HepG2 (cell line): ENCODE results near the gene DUS1L. TPM values are rescaled to one million over a fixed set of nuclear protein-coding genes. Genes with fewer than 3 reads are reported as not detected.

ENCODE experiments used
- CREM ChIP-seq, 2 experiments: sonication (generic) in 1 of 2; formaldehyde crosslinking in 1 of 2; IDR thresholded peaks; 2 replicates each; pipeline versions ENCODE4 v1.4.0 to v1.6.1; 2016 to 2020; ENCODE audit warnings: antibody characterized with exemption in 1 of 2, mild to moderate bottlenecking in 1 of 2, missing genetic modification reagents in 1 of 2
- FIP1L1 ChIP-seq: fragments of 200-400 bp; formaldehyde crosslinking; IDR thresholded peaks from 2 replicates; pipeline ENCODE4 v1.6.1; 2018; ENCODE audit warnings: low read depth, mild to moderate bottlenecking, low read length, moderate library complexity, borderline replicate concordance; ENCODE audit not compliant: insufficient read depth
- FOXK1 ChIP-seq: sonication (generic); formaldehyde crosslinking; IDR thresholded peaks from 2 replicates; pipeline ENCODE4 v1.4.0; 2020; ENCODE audit warnings: low read depth, missing genetic modification reagents, borderline replicate concordance
- GABPA ChIP-seq, 2 experiments: IDR thresholded peaks; 2 replicates each; pipeline ENCODE4 v1.6.1; 2011 to 2016; ENCODE audit warnings: low read depth in 2 of 2, low read length in 1 of 2, missing biosample characterization in 1 of 2, missing genetic modification characterization in 1 of 2
- GLI4 ChIP-seq: sonication (generic); formaldehyde crosslinking; IDR thresholded peaks from 2 replicates; pipeline ENCODE4 v1.5.1; 2020; ENCODE audit warnings: missing genetic modification reagents, mild to moderate bottlenecking, moderate library complexity, borderline replicate concordance
- IRF9 ChIP-seq: sonication (generic); formaldehyde crosslinking; IDR thresholded peaks from 2 replicates; pipeline ENCODE4 v1.8.0; 2022; ENCODE audit warnings: missing genetic modification reagents, mild to moderate bottlenecking, borderline replicate concordance
- JUND ChIP-seq: sonication (generic); formaldehyde crosslinking; IDR thresholded peaks from 2 replicates; pipeline ENCODE4 v1.8.0; 2022; ENCODE audit warnings: mild to moderate bottlenecking, missing genetic modification reagents
- PAXIP1 ChIP-seq: sonication (generic); formaldehyde crosslinking; conservative IDR thresholded peaks from 2 replicates; pipeline ENCODE4 v1.4.0; 2020; ENCODE audit warnings: mild to moderate bottlenecking, missing genetic modification reagents, moderate library complexity
- PCBP1 ChIP-seq: fragments of 200-400 bp; formaldehyde crosslinking; IDR thresholded peaks from 2 replicates; pipeline ENCODE4 v1.6.1; 2017; ENCODE audit warnings: mild to moderate bottlenecking, low read depth, low read length, borderline replicate concordance
- PRMT3 ChIP-seq: sonication (generic); formaldehyde crosslinking; IDR thresholded peaks from 2 replicates; pipeline ENCODE4 v1.8.1; 2022; ENCODE audit warnings: low read depth, mild to moderate bottlenecking, moderate library complexity, missing genetic modification reagents, borderline replicate concordance
- TEAD2 ChIP-seq: sonication (generic); formaldehyde crosslinking; IDR thresholded peaks from 2 replicates; pipeline ENCODE4 v1.9.0; 2021; ENCODE audit warnings: missing genetic modification reagents
- TRIM22 ChIP-seq: fragments of 450-650 bp; IDR thresholded peaks from 2 replicates; pipeline ENCODE4 v1.6.1; 2017
- TSC22D2 ChIP-seq: sonication (generic); formaldehyde crosslinking; IDR thresholded peaks from 2 replicates; pipeline ENCODE4 v1.5.1; 2020; ENCODE audit warnings: missing genetic modification reagents, mild to moderate bottlenecking, borderline replicate concordance
- U2AF2 ChIP-seq: fragments of 200-400 bp; formaldehyde crosslinking; IDR thresholded peaks from 2 replicates; pipeline ENCODE4 v1.6.1; 2017; ENCODE audit warnings: low read depth, mild to moderate bottlenecking, low read length
- ZNF121 ChIP-seq: sonication (generic); formaldehyde crosslinking; IDR thresholded peaks from 2 replicates; pipeline ENCODE4 v1.5.0; 2020; ENCODE audit warnings: mild to moderate bottlenecking, missing genetic modification reagents
- ZNF160 ChIP-seq: sonication (generic); formaldehyde crosslinking; IDR thresholded peaks from 2 replicates; pipeline ENCODE4 v1.8.0; 2022; ENCODE audit warnings: mild to moderate bottlenecking, inconsistent platforms, missing genetic modification reagents
- ZNF3 ChIP-seq: IDR thresholded peaks from 2 replicates; pipeline ENCODE4 v1.7.0; 2017; ENCODE audit warnings: inconsistent platforms
- ZNF639 ChIP-seq: conservative IDR thresholded peaks from 2 replicates; pipeline ENCODE4 v1.6.1; 2018; ENCODE audit warnings: missing genetic modification reagents
- ZNF83 ChIP-seq: sonication (generic); formaldehyde crosslinking; IDR thresholded peaks from 2 replicates; pipeline ENCODE4 v1.4.0; 2020; ENCODE audit warnings: missing genetic modification reagents, mild to moderate bottlenecking, borderline replicate concordance
- ZNF850 ChIP-seq: sonication (generic); formaldehyde crosslinking; conservative IDR thresholded peaks from 2 replicates; pipeline ENCODE4 v1.9.0; 2021; ENCODE audit warnings: mild to moderate bottlenecking, missing genetic modification reagents
- polyA plus RNA-seq, 8 experiments: library from polyadenylated mRNA; depleted of rRNA in 3 of 8; stranded (reverse) in 7 of 8; unstranded in 1 of 8; fragments of >200 nt; fragmentation: Illumina TruSeq in 4 of 8; extraction: Trizol in 4 of 8; gene quantifications; 2 replicates each; pipeline versions ENCODE4 v1.2.1 to v1.2.3, GENCODE V29; 2011 to 2016; ENCODE audit warnings: low read depth in 4 of 8, missing spikeins in 1 of 8, mixed read lengths in 1 of 8; ENCODE audit not compliant: insufficient read depth in 1 of 8
- total RNA-seq, 5 experiments: library from RNA; depleted of rRNA; stranded (reverse); fragments of >200 nt; fragmentation: Illumina TruSeq; extraction: Trizol; gene quantifications; 2 replicates each; pipeline ENCODE4 v1.2.3, GENCODE V29; 2016; ENCODE audit warnings: low read depth in 1 of 5

DUS1L gene
- total and polyA plus RNA-seq, 2 of the 13 experiments (the other 11 are each of a cell fraction or from before 2014, with no cell fraction given): 81.0 to 109 TPM

GRCh38 chr17:82095777-82096708, 30.4 kb upstream of the DUS1L start (continued):
- TF ChIP-seq IRF9: no peak; the same call in 1 of the 2 replicates
- TF ChIP-seq TRIM22: no peak
- no peak for TF ChIP-seq PAXIP1
- no peak for TF ChIP-seq U2AF2
- TF ChIP-seq FIP1L1: no peak
- TF ChIP-seq TSC22D2 (CRISPR knock-in tag): no peak
- no peak for TF ChIP-seq ZNF3 (CRISPR knock-in tag)
- TF ChIP-seq CREM (IDR thresholded peaks at IDR 0.05): no peak
- TF ChIP-seq CREM (CRISPR knock-in tag; IDR thresholded peaks at IDR 0.05): no peak
- 0 out of 2 replicates have a peak, but pooled peaks have one; percentile 21 for TF ChIP-seq JUND (CRISPR knock-in tag)
- TF ChIP-seq ZNF121 (CRISPR knock-in tag): no peak; the same call in 1 of the 2 replicates
- TF ChIP-seq ZNF850: no peak
- TF ChIP-seq PCBP1: peak; percentile 2; the same call in 1 of the 2 replicates
- TF ChIP-seq GABPA (IDR thresholded peaks at IDR 0.05; ENCODE audit: low read depth, low read length): no peak
- TF ChIP-seq GABPA (CRISPR knock-in tag; IDR thresholded peaks at IDR 0.05; ENCODE audit: low read depth): no peak
- TF ChIP-seq ZNF639 (CRISPR knock-in tag): no peak
- TF ChIP-seq GLI4 (CRISPR knock-in tag): no peak
- TF ChIP-seq PRMT3: no peak
- 0 out of 2 replicates have a peak, but pooled peaks have one; percentile 61 for TF ChIP-seq ZNF160
- peak; percentile 24; the same call in 1 of the 2 replicates for TF ChIP-seq ZNF83
- TF ChIP-seq FOXK1 (CRISPR knock-in tag): no peak
- 0 out of 2 replicates have a peak, but pooled peaks have one; percentile 16 for TF ChIP-seq TEAD2
